ENCODE data around the gene SUMO1. TPM values are rescaled to one million over a fixed set of nuclear protein-coding genes. Genes with fewer than 3 reads are reported as not detected.

Gene SUMO1
- total and polyA plus RNA-seq, 2 donors (not counting 3 experiments of a cell fraction or from before 2014, with no cell fraction given): 38.5 to 105 TPM

DNA sequence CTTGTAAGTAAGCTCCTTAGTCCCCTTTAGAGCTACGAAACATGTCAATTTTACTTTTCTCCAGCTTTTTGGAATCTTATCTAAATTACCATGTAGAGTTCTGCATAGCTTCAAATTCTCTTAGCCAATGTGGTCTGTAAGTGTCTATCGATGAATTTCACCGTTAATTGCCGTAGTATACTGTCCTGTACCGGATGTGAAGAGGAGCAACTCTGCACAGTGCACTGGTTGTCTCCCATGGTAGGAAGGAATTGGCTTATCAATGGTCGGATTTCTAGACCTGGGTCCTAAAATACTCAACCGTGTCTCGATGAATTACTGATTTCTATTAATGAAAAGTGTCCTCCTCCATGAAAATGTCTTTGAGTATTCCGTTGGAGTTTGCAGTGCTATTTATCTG, 29.1 kb upstream of the SUMO1 start:
- peak overlapping the region; percentile 96 for H3K4me2 ChIP-seq (ENCODE audit: insufficient read depth, low read length)
- no peaks in the 10 kb centered on the region for H3K27me3 ChIP-seq (ENCODE audit: control insufficient read depth in 2 of 2, insufficient read depth in 2 of 2, low read length in 2 of 2)
- TF ChIP-seq POLR2AphosphoS5 (IDR thresholded peaks at IDR 0.05; ENCODE audit: insufficient read depth, low read depth, low read length): no peak
- TF ChIP-seq, protein P1, sequence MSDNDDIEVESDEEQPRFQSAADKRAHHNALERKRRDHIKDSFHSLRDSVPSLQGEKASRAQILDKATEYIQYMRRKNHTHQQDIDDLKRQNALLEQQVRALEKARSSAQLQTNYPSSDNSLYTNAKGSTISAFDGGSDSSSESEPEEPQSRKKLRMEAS (IDR thresholded peaks at IDR 0.05; ENCODE audit: insufficient read depth, insufficient read length): no peak
- TF ChIP-seq EZH2 (IDR thresholded peaks at IDR 0.05; ENCODE audit: borderline replicate concordance, low read depth, low read length, severe bottlenecking): no peak
- no peak for TF ChIP-seq POLR2A (IDR thresholded peaks at IDR 0.05; ENCODE audit: low read depth, low read length)
- no peak for TF ChIP-seq JUN (IDR thresholded peaks at IDR 0.05; ENCODE audit: borderline replicate concordance, insufficient read depth, insufficient read length, low read depth)
- no peak for TF ChIP-seq MYC (IDR thresholded peaks at IDR 0.05; ENCODE audit: low read depth, low read length)
- no peak for TF ChIP-seq GATA2 (IDR thresholded peaks at IDR 0.05; ENCODE audit: insufficient read depth, insufficient read length, low read depth, low read length)
- TF ChIP-seq, protein P2, sequence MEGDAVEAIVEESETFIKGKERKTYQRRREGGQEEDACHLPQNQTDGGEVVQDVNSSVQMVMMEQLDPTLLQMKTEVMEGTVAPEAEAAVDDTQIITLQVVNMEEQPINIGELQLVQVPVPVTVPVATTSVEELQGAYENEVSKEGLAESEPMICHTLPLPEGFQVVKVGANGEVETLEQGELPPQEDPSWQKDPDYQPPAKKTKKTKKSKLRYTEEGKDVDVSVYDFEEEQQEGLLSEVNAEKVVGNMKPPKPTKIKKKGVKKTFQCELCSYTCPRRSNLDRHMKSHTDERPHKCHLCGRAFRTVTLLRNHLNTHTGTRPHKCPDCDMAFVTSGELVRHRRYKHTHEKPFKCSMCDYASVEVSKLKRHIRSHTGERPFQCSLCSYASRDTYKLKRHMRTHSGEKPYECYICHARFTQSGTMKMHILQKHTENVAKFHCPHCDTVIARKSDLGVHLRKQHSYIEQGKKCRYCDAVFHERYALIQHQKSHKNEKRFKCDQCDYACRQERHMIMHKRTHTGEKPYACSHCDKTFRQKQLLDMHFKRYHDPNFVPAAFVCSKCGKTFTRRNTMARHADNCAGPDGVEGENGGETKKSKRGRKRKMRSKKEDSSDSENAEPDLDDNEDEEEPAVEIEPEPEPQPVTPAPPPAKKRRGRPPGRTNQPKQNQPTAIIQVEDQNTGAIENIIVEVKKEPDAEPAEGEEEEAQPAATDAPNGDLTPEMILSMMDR (IDR thresholded peaks at IDR 0.05; ENCODE audit: extremely low read depth in 1 of 2, insufficient read depth in 1 of 2, low read depth in 1 of 2, low read length in 2 of 2): no peak
- no peaks in the 10 kb centered on the region for H3K9me1 ChIP-seq (replicated peaks; ENCODE audit: control insufficient read depth, extremely low read depth, insufficient read depth, low read length)
- peaks cover 69% of the 10 kb centered on the region for H3K79me2 ChIP-seq (ENCODE audit: control insufficient read depth, insufficient read depth, low read length)
- POLR2A ChIA-PET: interaction anchor here (0.7 kb wide), 1 partner anchor 368 kb away, joined by 3 read pairs; no protein-coding TSS in a partner anchor
- no TSS peak for BruUV-seq (replicated peaks)
- peak; percentile 47 for FAIRE-seq
- dilution Hi-C loops (cut with MboI; ENCODE audit: extremely low pct_ligation_motif_present, low sequenced_read_pairs): no loop called here
- no peak overlapping the region for H2AFZ ChIP-seq (ENCODE audit: low read depth, low read length)
- H3K4me3 ChIP-seq (replicated peaks in 1 of 3; ENCODE audit: insufficient read depth in 1 of 3, low read depth in 1 of 3, low read length in 3 of 3): peak overlapping the region; percentile 43 to 96 (median 56)
- intact Hi-C loops (cut with micrococcal nuclease): loop anchor here (5.0 kb wide), 1 partner anchor 45 kb away; no protein-coding TSS in a partner anchor
- H3K36me3 ChIP-seq (ENCODE audit: control insufficient read depth in 2 of 2, extremely low read depth in 1 of 2, insufficient read depth in 2 of 2, low read length in 2 of 2): no peaks in the 10 kb centered on the region
- no peaks in the 10 kb centered on the region for H3K9me3 ChIP-seq (replicated peaks; ENCODE audit: control insufficient read depth, insufficient read depth, low read length)
- H4K20me1 ChIP-seq (replicated peaks; ENCODE audit: control insufficient read depth, extremely low read depth, insufficient read depth, low read length): no peaks in the 10 kb centered on the region
- CTCF ChIA-PET: interaction anchor here (2.3 kb wide), 1 partner anchor 11 kb away, joined by 12 read pairs; no protein-coding TSS in a partner anchor
- H3K4me1 ChIP-seq (ENCODE audit: control insufficient read depth, extremely low read depth, insufficient read depth, low read length): peaks cover 24% of the 10 kb centered on the region
- no peak for DNase-seq (ENCODE audit: low read depth, low spot score)
- H3K27ac ChIP-seq (ENCODE audit: insufficient read depth, low read depth, low read length): no peak overlapping the region
- H3K9ac ChIP-seq (replicated peaks; ENCODE audit: extremely low read depth, insufficient read depth, low read length): peak overlapping the region; percentile 95
